ENCODE results near the gene SLC22A7. TPM values are rescaled to one million over a fixed set of nuclear protein-coding genes. Genes with fewer than 3 reads are reported as not detected.
A peak's percentile ranks its signal among the peaks of the same experiment; 100 is the strongest.

The SLC22A7 gene
- total RNA-seq, 6 experiments from 2014 or later, result 145 to 348 (median 185) TPM

DNA sequence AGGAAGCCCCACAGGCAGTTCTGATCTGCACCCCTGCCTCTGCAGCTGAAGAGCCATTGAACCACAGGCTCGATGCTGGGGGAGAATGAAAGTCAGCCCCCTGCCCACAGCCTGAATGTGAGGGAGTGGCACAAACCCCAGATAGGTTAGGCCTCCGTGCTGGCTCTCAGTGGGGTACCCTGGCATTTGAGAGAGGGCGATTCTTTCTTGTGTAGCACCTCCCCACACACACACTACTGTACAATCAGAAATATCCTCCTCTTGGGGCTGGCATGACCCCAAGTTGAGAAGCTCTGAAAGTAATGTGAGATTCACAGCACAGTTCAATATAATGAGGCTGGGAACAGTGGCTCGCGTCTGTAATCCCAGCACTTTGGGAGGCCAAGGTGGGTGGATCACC is 36.9 kb upstream of the SLC22A7 start:
- peak in 1 of 3 donors; percentile 11 for DNase-seq
- intact Hi-C loops (cut with DNase I), result loop anchor here in 1 of 2 donors (10.0 kb wide), 1 partner anchor 94 kb away; no protein-coding TSS in a partner anchor
- no peak overlapping the region for H3K27ac ChIP-seq
- WGBS (ENCODE audit: insufficient coverage, low coverage, low lambda C conversion rate, missing lambda C conversion rate), result 83% methylated on average over 4 of the region's 5 CpGs
- H3K27me3 ChIP-seq, result no peaks in the 10 kb centered on the region
- H3K9me3 ChIP-seq, result no peaks in the 10 kb centered on the region
- H3K4me1 ChIP-seq, result peaks cover 0 to 16% (median 8%) of the 10 kb centered on the region in 4 donors
- no peak overlapping the region for H3K4me3 ChIP-seq
- no peak for ATAC-seq
- H3K36me3 ChIP-seq, result no peaks in the 10 kb centered on the region
- TF ChIP-seq CTCF (IDR thresholded peaks at IDR 0.05) (no peak), POLR2A (IDR thresholded peaks at IDR 0.05) (no peak)

GRCh38 chr6:43262000-43262779 is 35.9 kb upstream of the SLC22A7 start:
- H3K9me3 ChIP-seq, result no peaks in the 10 kb centered on the region
- no peak overlapping the region for H3K27ac ChIP-seq
- H3K36me3 ChIP-seq, result no peaks in the 10 kb centered on the region
- TF ChIP-seq POLR2A (IDR thresholded peaks at IDR 0.05) (no peak), CTCF (IDR thresholded peaks at IDR 0.05) (no peak)
- WGBS (ENCODE audit: insufficient coverage, low coverage, low lambda C conversion rate, missing lambda C conversion rate), result 69% methylated on average over 9 of the region's 14 CpGs
- no peaks in the 10 kb centered on the region for H3K27me3 ChIP-seq
- DNase-seq (no peak), ATAC-seq (no peak)
- peaks cover 0 to 23% (median 12%) of the 10 kb centered on the region in 4 donors for H3K4me1 ChIP-seq
- no peak overlapping the region for H3K4me3 ChIP-seq
- intact Hi-C loops (cut with DNase I), result loop anchor here in 1 of 2 donors (10.0 kb wide), 1 partner anchor 93 kb away; no protein-coding TSS in a partner anchor

- Histone ChIP-seq H3K36me3 (no peaks in the 10 kb centered on the region), H3K27me3 (no peaks in the 10 kb centered on the region), H3K9me3 (no peaks in the 10 kb centered on the region), H3K4me1 (peaks cover 0 to 27% (median 15%) of the 10 kb centered on the region in 4 donors), H3K27ac (no peak overlapping the region), H3K4me3 (no peak overlapping the region)
- 18% methylated on average over 3 of the region's 39 CpGs for WGBS (ENCODE audit: insufficient coverage, low coverage, low lambda C conversion rate, missing lambda C conversion rate)
- intact Hi-C loops (cut with DNase I), result loop anchor here in 1 of 2 donors (10.0 kb wide), 1 partner anchor 92 kb away; no protein-coding TSS in a partner anchor
- ATAC-seq (no peak), DNase-seq (no peak)
- no peak for TF ChIP-seq CTCF (IDR thresholded peaks at IDR 0.05)
- TF ChIP-seq POLR2A (IDR thresholded peaks at IDR 0.05), result no peak
Observed at GRCh38 chr6:43262780-43263313, 35.2 kb upstream of the SLC22A7 start.

- Histone ChIP-seq H3K4me1 (peaks cover 0 to 34% (median 20%) of the 10 kb centered on the region in 4 donors), H3K36me3 (no peaks in the 10 kb centered on the region), H3K4me3 (no peak overlapping the region), H3K27ac (no peak overlapping the region), H3K9me3 (no peaks in the 10 kb centered on the region), H3K27me3 (no peaks in the 10 kb centered on the region)
- ATAC-seq (peak; percentile 52 to 66 (median 57)), DNase-seq (peak; percentile 84 to 87 (median 87))
- 54% methylated on average over 9 of the region's 12 CpGs for WGBS (ENCODE audit: insufficient coverage, low coverage, low lambda C conversion rate, missing lambda C conversion rate)
- intact Hi-C loops (cut with DNase I), result loop anchor here in 1 of 2 donors (10.0 kb wide), 1 partner anchor 91 kb away; no protein-coding TSS in a partner anchor
- TF ChIP-seq CTCF (IDR thresholded peaks at IDR 0.05), result peak; percentile 84 to 91 (median 88)
- no peak for TF ChIP-seq POLR2A (IDR thresholded peaks at IDR 0.05)
Observed at GRCh38 chr6:43263314-43264178, 34.5 kb upstream of the SLC22A7 start.

Data from right lobe of liver (tissue), 6 donors.